SK-N-MC (cell line): ENCODE results near the gene NCAM2.

Experiments used
- EZH2 ChIP-seq: fragments of 200-600 bp; sonication (generic); IDR thresholded peaks from one replicate; pipeline ENCODE4 v1.6.1; 2017; ENCODE audit warnings: antibody characterized with exemption
- POLR2AphosphoS5 ChIP-seq: IDR thresholded peaks from 2 replicates; pipeline ENCODE4 v1.6.1; 2012; ENCODE audit warnings: mild to moderate bottlenecking, low read depth, low read length, borderline replicate concordance

- TF ChIP-seq EZH2 (no peak), POLR2AphosphoS5 (no peak)
Measured at GRCh38 chr21:21096956-21097355, 98.7 kb downstream of the NCAM2 start.
